MM.1S (cell line): ENCODE data around the gene LIME1.

Source experiments
- DNase-seq: peaks from one replicate; pipeline ENCODE4 v3.0.0-alpha.2; 2015
- H2AFZ ChIP-seq: fragments of 300-600 bp; sonication (generic); 2 replicates; pipeline ENCODE4 v1.6.0; 2016; ENCODE audit warnings: antibody characterized with exemption, low read length
- H3F3A ChIP-seq: fragments of 300-600 bp; sonication (generic); 2 replicates; pipeline ENCODE4 v1.6.1; 2016; ENCODE audit warnings: mild to moderate bottlenecking, antibody characterized with exemption, low read length, moderate library complexity, mixed read lengths; ENCODE audit not compliant: insufficient read depth
- H3K27ac ChIP-seq: fragments of 300-600 bp; sonication (generic); 2 replicates; pipeline ENCODE4 v1.5.1; 2016; ENCODE audit warnings: mild to moderate bottlenecking, low read length
- H3K27me3 ChIP-seq: fragments of 300-600 bp; sonication (generic); replicated peaks from 2 replicates; pipeline ENCODE4 v1.6.0; 2016; ENCODE audit warnings: low read length; ENCODE audit not compliant: insufficient read depth
- H3K36me3 ChIP-seq: fragments of 300-600 bp; sonication (generic); replicated peaks from 2 replicates; pipeline ENCODE4 v1.6.1; 2016; ENCODE audit warnings: mild to moderate bottlenecking, low read length, mixed read lengths; ENCODE audit not compliant: insufficient read depth
- H3K4me1 ChIP-seq: fragments of 300-600 bp; sonication (generic); 2 replicates; pipeline ENCODE4 v1.6.1; 2016; ENCODE audit warnings: low read length, mixed read lengths
- H3K4me2 ChIP-seq: fragments of 300-600 bp; sonication (generic); 2 replicates; pipeline ENCODE4 v1.6.0; 2016; ENCODE audit warnings: low read depth, low read length
- H3K4me3 ChIP-seq: fragments of 300-600 bp; sonication (generic); 2 replicates; pipeline ENCODE4 v1.5.1; 2016; ENCODE audit warnings: low read length, mixed read lengths
- H3K79me2 ChIP-seq: fragments of 300-600 bp; sonication (generic); 2 replicates; pipeline ENCODE4 v1.6.1; 2016; ENCODE audit warnings: mixed run types, low read length, mixed read lengths
- H3K9ac ChIP-seq: fragments of 300-600 bp; sonication (generic); 2 replicates; pipeline ENCODE4 v1.6.1; 2016; ENCODE audit warnings: low read length, mixed read lengths
- H3K9me2 ChIP-seq: fragments of 300-600 bp; sonication (generic); replicated peaks from 2 replicates; pipeline ENCODE4 v1.6.1; 2016; ENCODE audit warnings: mild to moderate bottlenecking, low read length, mixed read lengths; ENCODE audit not compliant: insufficient read depth
- H3K9me3 ChIP-seq: fragments of 300-600 bp; sonication (generic); replicated peaks from 2 replicates; pipeline ENCODE4 v1.6.1; 2016; ENCODE audit warnings: mild to moderate bottlenecking, low read length, mixed read lengths; ENCODE audit not compliant: insufficient read depth
- H4K20me1 ChIP-seq: fragments of 300-600 bp; sonication (generic); 2 replicates; pipeline ENCODE4 v1.6.1; 2016; ENCODE audit warnings: mild to moderate bottlenecking, low read length, moderate library complexity, mixed read lengths; ENCODE audit not compliant: insufficient read depth
- EZH2 ChIP-seq: fragments of 300-600 bp; sonication (generic); optimal IDR thresholded peaks from 2 replicates; pipeline ENCODE3; 2017; ENCODE audit warnings: low read depth, mild to moderate bottlenecking, antibody characterized with exemption, low read length, mixed read lengths
- EZH2phosphoT487 ChIP-seq: fragments of 300-600 bp; sonication (generic); IDR thresholded peaks from 2 replicates; pipeline ENCODE4 v1.6.1; 2018; ENCODE audit warnings: antibody characterized with exemption, low read length
- TF ChIP-seq, protein P1 (sequence below): fragments of 300-600 bp; sonication (generic); IDR thresholded peaks from 2 replicates; pipeline ENCODE4 v1.5.1; 2016; ENCODE audit warnings: antibody characterized with exemption, low read length, mixed read lengths

LIME1 gene

DNA sequence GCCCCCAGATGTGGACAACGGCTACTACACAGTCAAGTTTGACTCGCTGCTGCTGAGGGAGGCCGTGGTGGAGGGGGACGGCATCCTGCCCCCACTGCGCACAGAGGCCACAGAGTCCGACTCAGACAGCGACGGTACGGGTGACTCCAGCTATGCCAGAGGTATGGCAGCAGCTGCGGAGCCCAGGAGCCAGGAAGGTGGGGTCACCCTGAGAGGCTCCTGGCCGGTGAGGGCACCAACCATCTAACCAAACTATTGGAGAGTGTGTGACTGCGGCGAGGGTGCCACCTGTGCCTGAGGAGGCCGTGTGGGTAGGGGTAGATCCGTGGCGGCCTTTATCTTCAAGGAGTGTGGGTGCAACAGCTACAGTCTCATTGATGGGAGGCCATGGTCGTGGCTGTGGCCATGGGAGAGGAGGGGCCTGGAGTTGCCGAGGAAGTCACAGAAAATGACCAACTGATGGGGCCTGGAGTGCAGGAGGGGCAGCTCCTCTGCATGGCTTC is 2.8 kb upstream of the LIME1 start:
- Histone ChIP-seq H3K9me2 (no peaks in the 10 kb centered on the region), H3K4me1 (peaks cover 50% of the 10 kb centered on the region), H3K36me3 (no peaks in the 10 kb centered on the region), H2AFZ (no peak overlapping the region), H3K9ac (no peak overlapping the region), H3F3A (peaks cover 49% of the 10 kb centered on the region), H4K20me1 (no peaks in the 10 kb centered on the region), H3K79me2 (peaks cover 66% of the 10 kb centered on the region), H3K4me3 (no peak overlapping the region), H3K27ac (no peak overlapping the region), H3K4me2 (no peak overlapping the region), H3K27me3 (no peaks in the 10 kb centered on the region), H3K9me3 (no peaks in the 10 kb centered on the region)
- DNase-seq = no peak
- TF ChIP-seq EZH2phosphoT487 (no peak), EZH2 (no peak)
- TF ChIP-seq, protein P1, sequence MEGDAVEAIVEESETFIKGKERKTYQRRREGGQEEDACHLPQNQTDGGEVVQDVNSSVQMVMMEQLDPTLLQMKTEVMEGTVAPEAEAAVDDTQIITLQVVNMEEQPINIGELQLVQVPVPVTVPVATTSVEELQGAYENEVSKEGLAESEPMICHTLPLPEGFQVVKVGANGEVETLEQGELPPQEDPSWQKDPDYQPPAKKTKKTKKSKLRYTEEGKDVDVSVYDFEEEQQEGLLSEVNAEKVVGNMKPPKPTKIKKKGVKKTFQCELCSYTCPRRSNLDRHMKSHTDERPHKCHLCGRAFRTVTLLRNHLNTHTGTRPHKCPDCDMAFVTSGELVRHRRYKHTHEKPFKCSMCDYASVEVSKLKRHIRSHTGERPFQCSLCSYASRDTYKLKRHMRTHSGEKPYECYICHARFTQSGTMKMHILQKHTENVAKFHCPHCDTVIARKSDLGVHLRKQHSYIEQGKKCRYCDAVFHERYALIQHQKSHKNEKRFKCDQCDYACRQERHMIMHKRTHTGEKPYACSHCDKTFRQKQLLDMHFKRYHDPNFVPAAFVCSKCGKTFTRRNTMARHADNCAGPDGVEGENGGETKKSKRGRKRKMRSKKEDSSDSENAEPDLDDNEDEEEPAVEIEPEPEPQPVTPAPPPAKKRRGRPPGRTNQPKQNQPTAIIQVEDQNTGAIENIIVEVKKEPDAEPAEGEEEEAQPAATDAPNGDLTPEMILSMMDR = no peak

DNA sequence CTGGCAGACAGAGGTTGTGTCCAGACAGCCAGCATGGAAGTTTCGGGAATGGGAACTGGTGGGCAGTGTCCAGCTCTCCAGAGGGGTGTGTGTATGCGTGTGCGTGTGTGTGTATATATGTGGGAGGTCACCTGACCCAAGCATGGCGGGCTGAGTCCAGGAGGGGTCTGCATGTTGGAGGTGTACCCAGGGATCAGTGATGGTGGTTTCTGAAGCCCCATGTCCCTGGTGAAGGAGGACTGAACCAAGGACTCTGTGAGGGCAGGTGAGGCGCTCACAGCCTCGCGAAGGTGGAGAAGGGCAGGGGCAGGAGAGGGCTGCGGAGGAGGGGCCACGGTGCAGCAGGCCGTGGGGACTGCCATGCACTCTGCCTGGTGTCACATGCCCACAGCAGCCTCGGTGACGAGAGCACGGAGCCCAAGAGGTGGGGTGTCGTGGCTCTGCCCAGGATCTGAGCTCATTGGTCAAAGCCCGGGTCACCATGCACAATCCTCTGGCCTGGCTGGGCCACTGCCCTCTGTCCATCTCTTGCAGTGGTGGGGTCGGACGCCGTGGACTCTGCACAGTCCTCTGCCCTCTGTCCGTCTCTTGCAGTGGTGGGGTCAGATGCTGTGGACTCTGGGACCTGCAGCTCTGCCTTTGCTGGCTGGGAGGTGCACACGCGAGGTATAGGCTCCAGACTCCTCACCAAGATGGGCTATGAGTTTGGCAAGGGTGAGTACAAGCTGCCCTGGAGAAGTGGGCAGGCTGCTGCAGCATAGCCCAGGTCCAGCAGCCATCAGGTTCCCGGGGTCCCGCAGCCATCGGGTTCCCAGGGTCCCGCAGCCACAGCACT is 2.1 kb upstream of the LIME1 start:
- H3K27me3 ChIP-seq = no peaks in the 10 kb centered on the region
- H4K20me1 ChIP-seq = no peaks in the 10 kb centered on the region
- H3K9me3 ChIP-seq = no peaks in the 10 kb centered on the region
- peaks cover 43% of the 10 kb centered on the region for H3K4me1 ChIP-seq
- no peak overlapping the region for H3K27ac ChIP-seq
- H3K79me2 ChIP-seq = peaks cover 72% of the 10 kb centered on the region
- DNase-seq = no peak
- H3F3A ChIP-seq = peaks cover 44% of the 10 kb centered on the region
- H3K9ac ChIP-seq = no peak overlapping the region
- H3K36me3 ChIP-seq = no peaks in the 10 kb centered on the region
- no peak overlapping the region for H2AFZ ChIP-seq
- TF ChIP-seq EZH2phosphoT487 (no peak), EZH2 (no peak)
- TF ChIP-seq, protein P1 = no peak
- no peaks in the 10 kb centered on the region for H3K9me2 ChIP-seq
- H3K4me3 ChIP-seq = no peak overlapping the region
- no peak overlapping the region for H3K4me2 ChIP-seq

DNA sequence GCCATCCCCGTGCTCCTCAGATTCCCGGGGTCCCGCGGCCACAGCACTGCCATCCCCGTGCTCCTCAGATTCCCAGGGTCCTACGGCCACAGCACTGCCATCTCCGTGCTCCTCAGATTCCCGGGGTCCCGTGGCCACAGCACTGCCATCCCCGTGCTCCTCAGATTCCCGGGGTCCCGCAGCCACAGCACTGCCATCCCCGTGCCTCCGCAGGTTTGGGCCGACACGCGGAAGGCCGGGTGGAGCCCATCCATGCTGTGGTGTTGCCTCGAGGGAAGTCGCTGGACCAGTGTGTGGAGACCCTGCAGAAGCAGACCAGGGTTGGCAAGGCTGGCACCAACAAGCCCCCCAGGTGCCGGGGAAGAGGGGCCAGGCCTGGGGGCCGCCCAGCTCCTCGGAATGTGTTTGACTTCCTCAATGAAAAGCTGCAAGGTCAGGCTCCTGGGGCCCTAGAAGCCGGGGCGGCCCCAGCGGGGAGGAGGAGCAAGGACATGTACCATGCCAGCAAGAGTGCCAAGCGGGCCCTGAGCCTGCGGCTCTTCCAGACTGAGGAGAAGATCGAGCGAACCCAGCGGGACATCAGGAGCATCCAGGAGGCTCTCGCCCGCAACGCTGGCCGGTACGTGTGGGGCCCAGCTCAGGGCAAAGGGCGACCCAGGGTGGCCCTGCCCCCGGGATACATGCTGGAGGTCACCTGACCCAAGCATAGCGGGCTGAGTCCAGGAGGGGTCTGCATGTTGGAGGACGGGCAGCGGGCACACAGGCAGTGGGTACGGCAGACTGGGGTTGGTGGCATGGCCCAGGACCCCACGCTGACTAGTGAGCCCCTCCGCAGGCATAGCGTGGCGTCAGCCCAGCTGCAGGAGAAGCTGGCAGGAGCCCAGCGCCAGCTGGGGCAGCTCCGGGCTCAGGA is 1.3 kb upstream of the LIME1 start:
- Histone ChIP-seq H4K20me1 (no peaks in the 10 kb centered on the region), H3K27me3 (no peaks in the 10 kb centered on the region), H3K4me1 (peaks cover 35% of the 10 kb centered on the region), H3F3A (peaks cover 35% of the 10 kb centered on the region), H3K36me3 (no peaks in the 10 kb centered on the region), H3K9ac (peak overlapping the region; percentile 88; the same call in 1 of the 2 replicates), H3K9me3 (no peaks in the 10 kb centered on the region), H3K4me2 (peak overlapping the region; percentile 94; the same call in 1 of the 2 replicates), H3K27ac (peak overlapping the region; percentile 93; the same call in 1 of the 2 replicates), H2AFZ (no peak overlapping the region), H3K79me2 (peaks cover 72% of the 10 kb centered on the region), H3K9me2 (no peaks in the 10 kb centered on the region), H3K4me3 (no peak overlapping the region; the same call in 1 of the 2 replicates)
- TF ChIP-seq, protein P1 = no peak
- TF ChIP-seq EZH2 (no peak), EZH2phosphoT487 (no peak)
- DNase-seq = no peak
